ENCODE results near the gene KIF18B.

GRCh38 chr17:44934745-44935105, 12.8 kb downstream of the KIF18B start:
- TF ChIP-seq, protein P1, sequence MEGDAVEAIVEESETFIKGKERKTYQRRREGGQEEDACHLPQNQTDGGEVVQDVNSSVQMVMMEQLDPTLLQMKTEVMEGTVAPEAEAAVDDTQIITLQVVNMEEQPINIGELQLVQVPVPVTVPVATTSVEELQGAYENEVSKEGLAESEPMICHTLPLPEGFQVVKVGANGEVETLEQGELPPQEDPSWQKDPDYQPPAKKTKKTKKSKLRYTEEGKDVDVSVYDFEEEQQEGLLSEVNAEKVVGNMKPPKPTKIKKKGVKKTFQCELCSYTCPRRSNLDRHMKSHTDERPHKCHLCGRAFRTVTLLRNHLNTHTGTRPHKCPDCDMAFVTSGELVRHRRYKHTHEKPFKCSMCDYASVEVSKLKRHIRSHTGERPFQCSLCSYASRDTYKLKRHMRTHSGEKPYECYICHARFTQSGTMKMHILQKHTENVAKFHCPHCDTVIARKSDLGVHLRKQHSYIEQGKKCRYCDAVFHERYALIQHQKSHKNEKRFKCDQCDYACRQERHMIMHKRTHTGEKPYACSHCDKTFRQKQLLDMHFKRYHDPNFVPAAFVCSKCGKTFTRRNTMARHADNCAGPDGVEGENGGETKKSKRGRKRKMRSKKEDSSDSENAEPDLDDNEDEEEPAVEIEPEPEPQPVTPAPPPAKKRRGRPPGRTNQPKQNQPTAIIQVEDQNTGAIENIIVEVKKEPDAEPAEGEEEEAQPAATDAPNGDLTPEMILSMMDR (IDR thresholded peaks at IDR 0.05): no peak
- no peak for TF ChIP-seq POLR2A (IDR thresholded peaks at IDR 0.05)

Data from right lobe of liver (tissue), 4 donors.